HG02759 (cell line): ENCODE data around the gene USP46.

Source experiments
- ATAC-seq: cut with Tn5 transposase; IDR thresholded peaks from one replicate; pipeline ENCODE4 v1.9.1; 2021; ENCODE audit warnings: mild to moderate bottlenecking, moderate library complexity; ENCODE audit not compliant: unreplicated experiment

USP46 gene

GRCh38 chr4:52622564-52622963, 36.5 kb downstream of the USP46 start:
- no peak for ATAC-seq

- ATAC-seq = no peak
These were observed 37.5 kb downstream of the USP46 start for GRCh38 chr4:52621567-52621966.

- no peak for ATAC-seq
These were observed 39.5 kb downstream of the USP46 start for GRCh38 chr4:52619591-52619931.

- ATAC-seq = no peak
These were observed 40.1 kb downstream of the USP46 start for GRCh38 chr4:52618795-52619590.

- no peak for ATAC-seq
These were observed 41.6 kb downstream of the USP46 start for GRCh38 chr4:52617336-52618020.

- no peak for ATAC-seq
These were observed 44.9 kb downstream of the USP46 start for GRCh38 chr4:52614241-52614640.

GRCh38 chr4:52612341-52612740, 46.8 kb downstream of the USP46 start:
- no peak for ATAC-seq

GRCh38 chr4:52611030-52611555, 48.0 kb downstream of the USP46 start:
- no peak for ATAC-seq

- no peak for ATAC-seq
These were observed 52.4 kb downstream of the USP46 start for GRCh38 chr4:52606726-52607125.

GRCh38 chr4:52606040-52606439, 53.1 kb downstream of the USP46 start:
- no peak for ATAC-seq

- no peak for ATAC-seq
These were observed 54.9 kb downstream of the USP46 start for GRCh38 chr4:52604215-52604614.

- no peak for ATAC-seq
These were observed 58.8 kb downstream of the USP46 start for GRCh38 chr4:52600275-52600674.

GRCh38 chr4:52595001-52595400, 64.1 kb downstream of the USP46 start:
- ATAC-seq = no peak

- ATAC-seq = no peak
These were observed 66.8 kb downstream of the USP46 start for GRCh38 chr4:52592287-52592686.

- no peak for ATAC-seq
These were observed 70.1 kb downstream of the USP46 start for GRCh38 chr4:52588771-52589591.

GRCh38 chr4:52588097-52588496, 71.0 kb downstream of the USP46 start:
- peak; percentile 70 for ATAC-seq

- ATAC-seq = no peak
These were observed 73.0 kb downstream of the USP46 start for GRCh38 chr4:52586069-52586468.

- no peak for ATAC-seq
These were observed 73.7 kb downstream of the USP46 start for GRCh38 chr4:52585379-52585778.

- no peak for ATAC-seq
These were observed 79.4 kb downstream of the USP46 start for GRCh38 chr4:52579602-52580272.

GRCh38 chr4:52578951-52579350, 80.2 kb downstream of the USP46 start:
- no peak for ATAC-seq

GRCh38 chr4:52577624-52577962, 81.5 kb downstream of the USP46 start:
- ATAC-seq = no peak
